GM23248 (cell line): ENCODE data around the gene SEC16A. TPM values are rescaled to one million over a fixed set of nuclear protein-coding genes. Genes with fewer than 3 reads are reported as not detected.

Experiments used
- DNase-seq: peaks from one replicate; pipeline ENCODE4 v3.0.0-alpha.2; 2015
- H2AFZ ChIP-seq: fragments of 200-600 bp; sonication (generic); 2 replicates; pipeline ENCODE4 v1.6.1; 2016; ENCODE audit warnings: antibody characterized with exemption
- H3F3A ChIP-seq: fragments of 200-600 bp; sonication (generic); 2 replicates; pipeline ENCODE4 v1.6.1; 2016; ENCODE audit warnings: mild to moderate bottlenecking, antibody characterized with exemption, mixed run types; ENCODE audit not compliant: insufficient read depth
- H3K27ac ChIP-seq: fragments of 200-600 bp; sonication (generic); 2 replicates; pipeline ENCODE4 v1.5.1; 2016; ENCODE audit warnings: mild to moderate bottlenecking
- H3K27me3 ChIP-seq: fragments of 200-600 bp; sonication (generic); replicated peaks from 2 replicates; pipeline ENCODE4 v1.6.1; 2016; ENCODE audit warnings: mild to moderate bottlenecking; ENCODE audit not compliant: insufficient read depth
- H3K36me3 ChIP-seq: fragments of 200-600 bp; sonication (generic); 2 replicates; pipeline ENCODE4 v1.6.1; 2016; ENCODE audit warnings: low read depth, mild to moderate bottlenecking
- H3K4me1 ChIP-seq: fragments of 200-600 bp; sonication (generic); 2 replicates; pipeline ENCODE4 v1.6.1; 2016; ENCODE audit warnings: mild to moderate bottlenecking; ENCODE audit not compliant: insufficient read depth
- H3K4me2 ChIP-seq: fragments of 200-600 bp; sonication (generic); one replicate; pipeline ENCODE4 v1.6.1; 2016; ENCODE audit warnings: mild to moderate bottlenecking; ENCODE audit not compliant: unreplicated experiment
- H3K4me3 ChIP-seq: fragments of 200-600 bp; sonication (generic); 2 replicates; pipeline ENCODE4 v1.5.1; 2016; ENCODE audit warnings: mild to moderate bottlenecking
- H3K79me2 ChIP-seq: fragments of 200-600 bp; sonication (generic); 2 replicates; pipeline ENCODE4 v1.6.1; 2016; ENCODE audit warnings: mild to moderate bottlenecking; ENCODE audit not compliant: insufficient read depth
- H3K9ac ChIP-seq: fragments of 200-600 bp; sonication (generic); 2 replicates; pipeline ENCODE4 v1.6.1; 2016; ENCODE audit warnings: mild to moderate bottlenecking
- H3K9me2 ChIP-seq: fragments of 200-600 bp; sonication (generic); 2 replicates; pipeline ENCODE4 v1.6.1; 2016; ENCODE audit warnings: mixed run types, mild to moderate bottlenecking, moderate library complexity; ENCODE audit not compliant: insufficient read depth
- H3K9me3 ChIP-seq: fragments of 200-600 bp; sonication (generic); one replicate; pipeline ENCODE4 v1.6.1; 2017; ENCODE audit warnings: low read depth
- H4K20me1 ChIP-seq: fragments of 200-600 bp; sonication (generic); 2 replicates; pipeline ENCODE4 v1.6.0; 2016; ENCODE audit not compliant: insufficient read depth
- EZH2 ChIP-seq: fragments of 200-600 bp; sonication (generic); IDR thresholded peaks from 2 replicates; pipeline ENCODE4 v1.6.1; 2018; ENCODE audit warnings: antibody characterized with exemption, mild to moderate bottlenecking; ENCODE audit not compliant: insufficient read depth, poor library complexity, severe bottlenecking
- EZH2phosphoT487 ChIP-seq: fragments of 200-600 bp; sonication (generic); IDR thresholded peaks from 2 replicates; pipeline ENCODE4 v1.6.1; 2018; ENCODE audit warnings: antibody characterized with exemption, moderate library complexity, mild to moderate bottlenecking, low read depth; ENCODE audit not compliant: insufficient read depth
- WGBS, 2 experiments: methylation state at CpG; one replicate each; pipeline ENCODE4 v1.1.6; 2015 to 2017; ENCODE audit warnings: low lambda C conversion rate in 2 of 2, low coverage in 1 of 2; ENCODE audit errors: missing lambda C conversion rate in 2 of 2; 5-methylcytosine and 5-hydroxymethylcytosine counted together
- in situ Hi-C: fragments of 300-500 bp; cut with MboI; formaldehyde crosslinking; loops from 2 replicates; pipeline ENCODE4 v1.15.0; 2020
- polyA plus RNA-seq: library from polyadenylated mRNA; unstranded; fragments of >200 nt; fragmentation: Nextera tagmentation; extraction: Ambion mirVana; gene quantifications from 2 replicates; pipeline ENCODE4 v1.2.1, GENCODE V29; 2016
- total RNA-seq: library from RNA; depleted of rRNA; stranded (reverse); fragments of >200 nt; shearing (Covaris generic); gene quantifications from 2 replicates; pipeline ENCODE4 v1.2.3, GENCODE V29; 2014

SEC16A gene
- total and polyA plus RNA-seq, 2 experiments from 2014 or later = 34.5 to 43.4 TPM

GRCh38 chr9:136396219-136396515 lies 86.7 kb downstream of the SEC16A start:
- H3K4me2 ChIP-seq = no peak overlapping the region
- H3K4me3 ChIP-seq = no peak overlapping the region
- WGBS, 2 experiments = 97% methylated on average over 4 of the region's 4 CpGs
- no peak for DNase-seq
- in situ Hi-C loops = no loop called here
- peaks cover 4% of the 10 kb centered on the region; the same call in 1 of the 2 replicates for H3K36me3 ChIP-seq
- H3K27me3 ChIP-seq = no peaks in the 10 kb centered on the region
- H3K79me2 ChIP-seq = peaks cover 44% of the 10 kb centered on the region
- H3K9me2 ChIP-seq = no peaks in the 10 kb centered on the region
- no peaks in the 10 kb centered on the region for H3F3A ChIP-seq
- no peaks in the 10 kb centered on the region for H4K20me1 ChIP-seq
- TF ChIP-seq EZH2phosphoT487 = no peak
- no peak for TF ChIP-seq EZH2
- no peak overlapping the region for H3K9ac ChIP-seq
- H3K27ac ChIP-seq = no peak overlapping the region
- H3K9me3 ChIP-seq = no peaks in the 10 kb centered on the region
- peaks cover 7% of the 10 kb centered on the region for H3K4me1 ChIP-seq
- no peak overlapping the region for H2AFZ ChIP-seq

GRCh38 chr9:136395345-136396218 lies 87.3 kb downstream of the SEC16A start:
- H3K36me3 ChIP-seq = peaks cover 4% of the 10 kb centered on the region; the same call in 1 of the 2 replicates
- H4K20me1 ChIP-seq = no peaks in the 10 kb centered on the region
- no peak overlapping the region for H3K27ac ChIP-seq
- H3K27me3 ChIP-seq = no peaks in the 10 kb centered on the region
- H3K9ac ChIP-seq = no peak overlapping the region
- H3K4me2 ChIP-seq = no peak overlapping the region
- H3K4me1 ChIP-seq = peaks cover 7% of the 10 kb centered on the region
- H3K79me2 ChIP-seq = peaks cover 44% of the 10 kb centered on the region
- H3F3A ChIP-seq = no peaks in the 10 kb centered on the region
- H3K9me2 ChIP-seq = no peaks in the 10 kb centered on the region
- 84 to 85% methylated on average over 23 to 26 of the region's 26 CpGs for WGBS, 2 experiments
- H3K9me3 ChIP-seq = no peaks in the 10 kb centered on the region
- no peak for TF ChIP-seq EZH2phosphoT487
- TF ChIP-seq EZH2 = no peak
- DNase-seq = no peak
- in situ Hi-C loops = no loop called here
- no peak overlapping the region for H3K4me3 ChIP-seq
- no peak overlapping the region for H2AFZ ChIP-seq

GRCh38 chr9:136395020-136395340 lies 87.9 kb downstream of the SEC16A start:
- Histone ChIP-seq H3K9me3 (no peaks in the 10 kb centered on the region), H2AFZ (no peak overlapping the region), H3K9ac (no peak overlapping the region), H3K79me2 (peaks cover 43% of the 10 kb centered on the region), H3K36me3 (peaks cover 4% of the 10 kb centered on the region; the same call in 1 of the 2 replicates), H3F3A (no peaks in the 10 kb centered on the region), H3K27me3 (no peaks in the 10 kb centered on the region), H3K27ac (no peak overlapping the region), H4K20me1 (no peaks in the 10 kb centered on the region), H3K4me3 (no peak overlapping the region), H3K9me2 (no peaks in the 10 kb centered on the region), H3K4me1 (peaks cover 7% of the 10 kb centered on the region), H3K4me2 (no peak overlapping the region)
- no peak for TF ChIP-seq EZH2phosphoT487
- no peak for DNase-seq
- 89 to 91% methylated on average over 13 of the region's 13 CpGs for WGBS, 2 experiments
- in situ Hi-C loops = no loop called here

- Histone ChIP-seq H3K9me3 (no peaks in the 10 kb centered on the region), H3K79me2 (peaks cover 38% of the 10 kb centered on the region), H3K4me2 (no peak overlapping the region), H3K9me2 (no peaks in the 10 kb centered on the region), H3K4me3 (no peak overlapping the region), H3K27ac (no peak overlapping the region), H3K4me1 (peaks cover 7% of the 10 kb centered on the region), H3K27me3 (no peaks in the 10 kb centered on the region), H3K9ac (no peak overlapping the region), H2AFZ (no peak overlapping the region), H3F3A (no peaks in the 10 kb centered on the region), H4K20me1 (no peaks in the 10 kb centered on the region), H3K36me3 (peaks cover 4% of the 10 kb centered on the region; the same call in 1 of the 2 replicates)
- WGBS, 2 experiments = 95% methylated on average over 19 to 21 of the region's 21 CpGs
- no peak for TF ChIP-seq EZH2
- no peak for TF ChIP-seq EZH2phosphoT487
- no peak for DNase-seq
- in situ Hi-C loops = no loop called here
Observed at GRCh38 chr9:136394312-136395019, 88.4 kb downstream of the SEC16A start.
